Stimulated activated CD4-positive, alpha-beta T cell treated with anti-CD3 and anti-CD28 coated beads, TNF-alpha, amount 100 ng/mL, for 24 hours (primary cell): ENCODE results near the gene GPR62.
"Not testable (repeated sequence)": the region's sequence is repeated elsewhere in the genome, so short reads cannot be mapped to it uniquely, and the experiment has no call there.

ENCODE experiments used
- DNase-seq, 3 experiments: peaks; one replicate each; pipeline ENCODE4 v3.0.0-alpha.2; 2020; ENCODE audit warnings: low read depth in 3 of 3

Gene GPR62

DNA sequence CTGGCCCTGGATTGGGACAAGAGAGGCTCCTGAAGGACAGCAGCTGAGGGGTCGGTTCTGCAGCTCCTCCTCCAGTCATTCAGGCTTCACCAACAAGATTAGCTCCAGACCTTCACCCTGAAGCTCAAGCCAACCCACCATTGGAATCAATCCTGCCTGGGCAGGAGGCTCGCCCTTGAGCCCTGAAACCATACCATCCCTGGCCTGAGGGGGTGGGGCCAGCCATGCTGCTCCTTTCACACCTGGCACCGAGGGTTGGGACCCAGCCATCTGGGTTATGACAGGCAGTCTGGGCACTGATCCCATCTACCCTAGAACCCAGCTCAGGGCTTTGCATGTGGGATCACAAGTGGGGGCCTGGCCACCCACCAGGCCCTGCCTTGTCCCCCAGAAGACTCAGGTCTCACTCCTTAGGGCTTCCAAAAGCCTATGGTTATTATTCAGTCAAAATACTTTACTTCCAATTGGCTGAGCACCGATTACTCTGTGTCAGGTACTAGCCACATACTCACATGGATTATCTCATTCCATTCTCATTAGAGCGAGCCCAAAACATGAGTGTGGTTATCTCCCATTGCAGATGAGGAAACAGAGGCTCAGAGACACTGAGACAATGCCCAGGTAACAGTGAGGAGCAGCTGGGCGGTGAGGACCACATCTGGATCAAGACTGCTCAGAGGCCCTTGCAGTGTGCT is 15.6 kb downstream of the GPR62 start:
- DNase-seq: no peak

- DNase-seq: no peak
Measured at GRCh38 chr3:51971350-51971749, 16.2 kb downstream of the GPR62 start.

- no peak for DNase-seq
Measured at GRCh38 chr3:51974277-51974962, 19.2 kb downstream of the GPR62 start.

- peak in 2 of 3 experiments; percentile 49 to 72 for DNase-seq
Measured at GRCh38 chr3:51974963-51975851, 20.0 kb downstream of the GPR62 start, which contains the start of gene ABHD14A. ABHD14A (plus strand) TSS chr3:51975064; CDS start chr3:51975136, 72 bp downstream.

- DNase-seq: no peak
Measured at GRCh38 chr3:51975852-51976549, 20.8 kb downstream of the GPR62 start.

DNA sequence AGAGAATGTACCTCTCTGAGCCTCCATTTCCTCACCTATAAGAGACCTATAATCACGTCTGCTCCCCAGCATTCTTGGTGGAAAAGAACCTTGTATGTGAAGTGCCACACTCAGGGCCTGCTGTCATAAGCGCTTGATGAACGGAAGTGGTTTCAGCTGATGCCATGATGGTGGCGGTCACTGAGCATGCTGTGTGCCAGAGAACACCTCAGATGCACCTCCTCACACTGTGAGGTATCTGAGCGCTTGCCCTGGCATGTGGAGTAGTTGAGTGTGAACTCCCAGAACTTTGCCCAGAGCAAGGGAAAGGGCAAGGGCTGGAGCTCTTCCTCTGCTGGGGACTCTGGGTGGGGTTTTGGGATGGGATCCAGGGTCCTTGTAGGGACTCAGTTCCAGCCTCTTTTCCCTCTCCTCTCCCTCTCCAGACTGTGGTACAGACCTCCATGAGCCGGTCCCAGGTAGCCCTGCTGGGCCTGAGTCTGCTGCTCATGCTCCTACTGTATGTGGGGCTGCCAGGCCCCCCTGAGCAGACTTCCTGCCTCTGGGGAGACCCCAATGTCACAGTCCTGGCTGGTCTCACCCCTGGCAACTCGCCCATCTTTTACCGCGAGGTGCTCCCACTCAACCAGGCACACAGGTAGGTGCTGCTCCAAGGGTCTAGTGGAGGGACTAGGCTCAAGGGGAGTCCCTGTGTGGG is 22.4 kb downstream of the GPR62 start:
- no peak for DNase-seq

GRCh38 chr3:51978143-51978502 is 22.9 kb downstream of the GPR62 start:
- no peak for DNase-seq

- no peak for DNase-seq
Measured at GRCh38 chr3:51980253-51980652, 25.1 kb downstream of the GPR62 start.

DNA sequence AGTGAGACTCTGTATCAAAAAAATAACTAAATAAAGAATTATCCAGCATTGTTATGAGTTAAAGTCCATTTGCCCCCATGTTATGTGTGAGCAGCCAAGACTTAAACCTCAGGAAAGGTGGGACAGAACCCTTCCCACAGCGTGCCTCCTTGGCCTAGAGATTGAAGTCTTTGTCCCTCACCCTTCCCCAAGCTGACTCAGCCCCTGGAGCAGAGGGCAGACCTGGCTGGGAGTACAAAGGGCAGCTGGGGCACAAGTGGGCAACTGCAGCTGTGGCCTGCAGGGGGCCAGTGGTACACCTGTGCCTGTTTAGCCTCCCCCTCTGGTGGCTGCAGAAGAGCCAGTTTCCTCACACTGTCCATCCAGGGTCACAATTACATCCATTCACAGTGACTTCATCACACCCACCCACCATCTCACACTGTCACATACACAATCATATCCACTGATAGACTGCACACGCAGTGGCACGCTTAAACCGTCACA is 27.2 kb downstream of the GPR62 start:
- DNase-seq: no peak

- peak; percentile 46 to 85 (median 64) for DNase-seq
Measured at GRCh38 chr3:51982838-51983577, 27.8 kb downstream of the GPR62 start, which contains the start of gene ACY1. ACY1 (plus strand) TSS chr3:51983535; CDS start chr3:51984065, 530 bp downstream.

- no peak for DNase-seq
Measured at GRCh38 chr3:51983578-51984268, 28.5 kb downstream of the GPR62 start.

DNA sequence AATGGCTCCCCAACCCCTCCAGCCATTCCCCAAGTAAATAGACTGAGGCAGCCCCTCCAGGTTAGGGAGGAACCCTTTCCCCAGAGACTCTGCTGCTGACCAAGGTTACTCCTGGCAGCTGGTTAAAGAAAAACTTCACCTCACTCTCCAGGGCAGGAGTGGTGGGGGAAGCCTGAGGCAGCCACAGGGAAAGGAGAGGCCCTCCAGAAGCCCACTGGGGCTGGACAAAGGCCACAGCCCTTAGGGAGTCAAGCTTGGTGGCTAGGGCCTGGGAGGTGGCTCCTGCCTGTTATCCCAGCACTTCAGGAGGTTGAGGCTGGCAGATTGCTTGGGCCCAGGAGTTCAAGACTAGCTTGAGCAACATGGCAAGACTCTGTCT is 29.1 kb downstream of the GPR62 start:
- DNase-seq: no peak

DNA sequence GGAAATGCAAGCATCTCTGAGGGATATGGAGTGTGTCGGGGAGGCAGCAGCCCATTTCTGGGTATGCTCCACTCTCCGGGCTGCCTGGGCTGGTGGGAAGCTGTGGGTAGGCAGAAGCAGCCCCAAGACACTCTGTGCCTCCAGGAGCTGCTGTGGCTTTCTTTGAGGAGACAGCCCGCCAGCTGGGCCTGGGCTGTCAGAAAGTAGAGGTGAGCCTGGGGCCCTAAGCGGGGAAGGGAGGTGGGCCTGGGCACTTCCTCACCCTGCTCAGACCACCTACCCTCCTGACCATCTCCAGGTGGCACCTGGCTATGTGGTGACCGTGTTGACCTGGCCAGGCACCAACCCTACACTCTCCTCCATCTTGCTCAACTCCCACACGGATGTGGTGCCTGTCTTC is 29.9 kb downstream of the GPR62 start:
- DNase-seq: no peak

GRCh38 chr3:51986010-51986947 is 31.1 kb downstream of the GPR62 start:
- DNase-seq: no peak

DNA sequence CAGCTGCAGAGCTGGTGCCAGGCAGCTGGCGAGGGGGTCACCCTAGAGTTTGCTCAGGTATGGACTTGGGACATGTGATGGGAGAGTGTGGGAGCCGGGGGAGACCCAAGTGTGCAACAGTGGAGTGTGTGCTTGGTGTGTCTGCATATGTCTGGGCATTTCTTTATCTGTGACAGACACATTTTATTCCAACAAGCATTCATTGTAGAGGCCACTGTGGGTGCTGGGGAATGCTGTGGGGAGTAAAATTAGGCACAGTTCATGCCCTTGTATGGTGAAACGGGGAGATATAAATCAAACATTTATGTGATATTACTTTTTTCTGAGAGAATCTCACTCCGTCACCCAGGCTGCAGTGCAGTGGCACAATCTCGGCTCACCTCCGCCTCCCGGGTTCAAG is 32.4 kb downstream of the GPR62 start:
- DNase-seq: no peak

- DNase-seq: no peak
Measured at GRCh38 chr3:51988286-51989146, 33.3 kb downstream of the GPR62 start.

DNA sequence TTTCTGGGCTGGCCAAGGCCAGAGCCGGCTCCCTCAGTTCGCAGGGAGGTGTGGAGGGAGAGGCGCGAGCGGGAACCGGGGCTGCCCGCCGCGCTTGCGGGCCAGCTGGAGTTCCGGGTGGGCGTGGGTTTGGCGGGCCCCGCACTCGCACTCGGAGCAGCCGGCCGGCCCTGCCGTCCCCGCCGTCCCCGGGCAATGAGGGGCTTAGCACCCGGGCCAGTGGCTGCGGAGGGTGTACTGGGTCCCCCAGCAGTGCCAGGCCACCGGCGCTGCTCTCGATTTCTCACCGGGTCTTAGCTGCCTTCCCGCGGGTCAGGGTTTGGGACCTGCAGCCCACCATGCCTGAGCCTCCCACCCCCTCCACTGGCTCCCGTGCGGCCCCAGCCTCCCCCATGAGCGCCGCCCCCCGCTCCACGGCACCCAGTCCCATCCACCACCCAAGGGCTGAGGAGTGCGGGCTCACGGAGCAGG is 35.4 kb downstream of the GPR62 start:
- not testable (repeated sequence) for DNase-seq
